Stomach smooth muscle (tissue), 2 donors: ENCODE measurements around the gene KRTAP5-3.
"Not testable (repeated sequence)": the region's sequence is repeated elsewhere in the genome, so short reads cannot be mapped to it uniquely, and the experiment has no call there.

Experiments
- H3K27ac ChIP-seq: one replicate; pipeline ENCODE4 v1.7.0; 2013; ENCODE audit warnings: mild to moderate bottlenecking, low read length, inconsistent platforms
- H3K27me3 ChIP-seq, 2 donors: one replicate each; pipeline ENCODE4 v1.7.0; 2013; ENCODE audit warnings: low read length in 2 of 2; ENCODE audit not compliant: insufficient read depth in 2 of 2, control insufficient read depth in 1 of 2
- H3K36me3 ChIP-seq, 2 donors: one replicate each; pipeline ENCODE4 v1.7.0; 2013; ENCODE audit warnings: low read length in 2 of 2; ENCODE audit not compliant: control insufficient read depth in 2 of 2, insufficient read depth in 2 of 2
- H3K4me1 ChIP-seq: one replicate; pipeline ENCODE4 v1.7.0; 2013; ENCODE audit warnings: low read length; ENCODE audit not compliant: control insufficient read depth, insufficient read depth
- H3K4me3 ChIP-seq, 2 donors: one replicate each; pipeline ENCODE4 v1.7.0; 2013; ENCODE audit warnings: low read length in 2 of 2
- H3K9ac ChIP-seq, 2 donors: one replicate each; pipeline ENCODE4 v1.7.0; 2013; ENCODE audit warnings: low read length in 2 of 2, mild to moderate bottlenecking in 1 of 2
- H3K9me3 ChIP-seq, 2 donors: one replicate each; pipeline ENCODE4 v1.7.0; 2013; ENCODE audit warnings: low read length in 2 of 2; ENCODE audit not compliant: control insufficient read depth in 2 of 2
- donor health status: healthy.
- donor health status: Pancreatic carcinoma.

The KRTAP5-3 gene

GRCh38 chr11:1607901-1608300, 362 bp downstream of the KRTAP5-3 start:
- not testable (repeated sequence) for H3K4me1 ChIP-seq, H3K9ac ChIP-seq, H3K27ac ChIP-seq, H3K36me3 ChIP-seq, H3K4me3 ChIP-seq, H3K9me3 ChIP-seq
- peaks cover 7 to 26% of the 10 kb centered on the region in 2 donors for H3K27me3 ChIP-seq

- not testable (repeated sequence) for H3K27ac ChIP-seq, H3K4me1 ChIP-seq, H3K4me3 ChIP-seq, H3K9ac ChIP-seq, H3K9me3 ChIP-seq, H3K36me3 ChIP-seq
- peaks cover 7 to 26% of the 10 kb centered on the region in 2 donors for H3K27me3 ChIP-seq
Measured at GRCh38 chr11:1607156-1607845, 962 bp downstream of the KRTAP5-3 start.

GRCh38 chr11:1605923-1606322, 2.3 kb downstream of the KRTAP5-3 start:
- H3K4me1 ChIP-seq, H3K9me3 ChIP-seq, H3K4me3 ChIP-seq, H3K36me3 ChIP-seq, H3K27ac ChIP-seq, H3K9ac ChIP-seq: not testable (repeated sequence)
- peaks cover 7 to 26% of the 10 kb centered on the region in 2 donors for H3K27me3 ChIP-seq

- H3K9ac ChIP-seq = no peak overlapping the region
- H3K36me3 ChIP-seq = no peaks in the 10 kb centered on the region
- H3K9me3 ChIP-seq = no peaks in the 10 kb centered on the region
- H3K4me1 ChIP-seq = peaks cover 3% of the 10 kb centered on the region
- no peak overlapping the region for H3K27ac ChIP-seq
- no peak overlapping the region for H3K4me3 ChIP-seq
- peaks cover 7 to 28% of the 10 kb centered on the region in 2 donors for H3K27me3 ChIP-seq
Measured at GRCh38 chr11:1604711-1605110, 3.6 kb downstream of the KRTAP5-3 start.

GRCh38 chr11:1604181-1604580, 4.1 kb downstream of the KRTAP5-3 start:
- H3K4me1 ChIP-seq = peaks cover 3% of the 10 kb centered on the region
- H3K27me3 ChIP-seq = peaks cover 7 to 28% of the 10 kb centered on the region in 2 donors
- H3K36me3 ChIP-seq = no peaks in the 10 kb centered on the region
- no peak overlapping the region for H3K27ac ChIP-seq
- H3K9ac ChIP-seq = no peak overlapping the region
- H3K9me3 ChIP-seq = no peaks in the 10 kb centered on the region
- no peak overlapping the region for H3K4me3 ChIP-seq

GRCh38 chr11:1603629-1604028, 4.6 kb downstream of the KRTAP5-3 start:
- Histone ChIP-seq H3K36me3 (no peaks in the 10 kb centered on the region), H3K9ac (no peak overlapping the region), H3K27ac (no peak overlapping the region), H3K4me1 (peaks cover 3% of the 10 kb centered on the region), H3K27me3 (peaks cover 7 to 26% of the 10 kb centered on the region in 2 donors), H3K9me3 (no peaks in the 10 kb centered on the region), H3K4me3 (no peak overlapping the region)

- not testable (repeated sequence) for H3K4me1 ChIP-seq, H3K36me3 ChIP-seq, H3K9ac ChIP-seq, H3K4me3 ChIP-seq, H3K27ac ChIP-seq, H3K9me3 ChIP-seq
- peaks cover 10 to 20% of the 10 kb centered on the region in 2 donors for H3K27me3 ChIP-seq
Measured at GRCh38 chr11:1601663-1602062, 6.6 kb downstream of the KRTAP5-3 start.

GRCh38 chr11:1600626-1601025, 7.6 kb downstream of the KRTAP5-3 start:
- Histone ChIP-seq H3K9ac (no peak overlapping the region), H3K4me1 (no peaks in the 10 kb centered on the region), H3K9me3 (no peaks in the 10 kb centered on the region), H3K36me3 (no peaks in the 10 kb centered on the region), H3K27ac (no peak overlapping the region), H3K27me3 (peaks cover 5 to 20% of the 10 kb centered on the region in 2 donors), H3K4me3 (no peak overlapping the region)

- no peaks in the 10 kb centered on the region for H3K36me3 ChIP-seq
- no peaks in the 10 kb centered on the region for H3K9me3 ChIP-seq
- peaks cover 5 to 8% of the 10 kb centered on the region in 2 donors for H3K27me3 ChIP-seq
- no peak overlapping the region for H3K4me3 ChIP-seq
- H3K4me1 ChIP-seq = no peaks in the 10 kb centered on the region
- no peak overlapping the region for H3K27ac ChIP-seq
- H3K9ac ChIP-seq = no peak overlapping the region
Measured at GRCh38 chr11:1598816-1599215, 9.4 kb downstream of the KRTAP5-3 start.

GRCh38 chr11:1598406-1598805, 9.9 kb downstream of the KRTAP5-3 start:
- not testable (repeated sequence) for H3K4me3 ChIP-seq, H3K27me3 ChIP-seq, H3K9ac ChIP-seq, H3K9me3 ChIP-seq, H3K36me3 ChIP-seq, H3K27ac ChIP-seq, H3K4me1 ChIP-seq

- Histone ChIP-seq H3K27ac (no peak within 1 kb of the TSS), H3K36me3 (no peaks in the 10 kb centered on the region), H3K27me3 (peaks cover 5 to 7% of the 10 kb centered on the region in 2 donors), H3K4me3 (no peak within 1 kb of the TSS), H3K9me3 (no peaks in the 10 kb centered on the region), H3K4me1 (no peaks in the 10 kb centered on the region), H3K9ac (no peak within 1 kb of the TSS)
Measured at GRCh38 chr11:1597994-1598380, 10.3 kb downstream of the KRTAP5-3 start, which contains the start of gene KRTAP5-2. Gene KRTAP5-2, minus strand, starts transcription at chr11:1598294. Its CDS starts 44 bp downstream, at chr11:1598250.
